PFSK-1 (cell line): ENCODE results near the gene MTPN.

Source experiments
- POLR2AphosphoS5 ChIP-seq: IDR thresholded peaks from 2 replicates; pipeline ENCODE4 v1.6.1; 2012; ENCODE audit warnings: low read depth, mild to moderate bottlenecking, control low read depth, low read length, moderate library complexity
- SIN3A ChIP-seq: IDR thresholded peaks from 2 replicates; pipeline ENCODE4 v1.6.1; 2012; ENCODE audit warnings: mild to moderate bottlenecking, low read length, moderate library complexity, borderline replicate concordance; ENCODE audit not compliant: insufficient read depth
- TF ChIP-seq, protein P1 (sequence below), 2 experiments: IDR thresholded peaks; 2 replicates each; pipeline versions ENCODE4 v1.6.1 to v1.8.0; 2011 to 2012; ENCODE audit warnings: low read depth in 2 of 2, low read length in 2 of 2, control low read depth in 1 of 2, inconsistent platforms in 1 of 2, mild to moderate bottlenecking in 1 of 2, moderate library complexity in 1 of 2; ENCODE audit not compliant: insufficient read depth in 1 of 2

DNA sequence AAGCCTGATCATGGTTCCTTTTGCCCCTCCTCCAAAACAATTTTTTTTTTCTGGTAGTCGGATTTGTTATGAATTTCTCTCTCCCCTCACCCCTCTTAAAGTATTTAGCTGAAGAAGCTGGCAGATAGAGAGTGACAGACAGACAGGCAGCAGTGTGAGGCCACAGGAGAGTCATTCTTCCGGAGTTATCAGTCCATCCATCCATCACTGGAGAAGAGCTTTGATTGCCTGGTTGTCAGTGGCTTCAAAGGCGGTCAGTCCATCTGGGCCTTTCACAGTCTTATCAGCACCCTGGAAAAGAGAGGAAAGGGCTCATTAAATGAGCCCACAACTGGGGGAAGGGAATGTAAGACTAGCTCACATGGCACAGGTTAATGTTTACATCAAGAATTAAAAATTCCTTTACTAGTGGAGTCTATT, 47.4 kb downstream of the MTPN start:
- no peak for TF ChIP-seq POLR2AphosphoS5
- TF ChIP-seq SIN3A: no peak
- TF ChIP-seq, protein P1, sequence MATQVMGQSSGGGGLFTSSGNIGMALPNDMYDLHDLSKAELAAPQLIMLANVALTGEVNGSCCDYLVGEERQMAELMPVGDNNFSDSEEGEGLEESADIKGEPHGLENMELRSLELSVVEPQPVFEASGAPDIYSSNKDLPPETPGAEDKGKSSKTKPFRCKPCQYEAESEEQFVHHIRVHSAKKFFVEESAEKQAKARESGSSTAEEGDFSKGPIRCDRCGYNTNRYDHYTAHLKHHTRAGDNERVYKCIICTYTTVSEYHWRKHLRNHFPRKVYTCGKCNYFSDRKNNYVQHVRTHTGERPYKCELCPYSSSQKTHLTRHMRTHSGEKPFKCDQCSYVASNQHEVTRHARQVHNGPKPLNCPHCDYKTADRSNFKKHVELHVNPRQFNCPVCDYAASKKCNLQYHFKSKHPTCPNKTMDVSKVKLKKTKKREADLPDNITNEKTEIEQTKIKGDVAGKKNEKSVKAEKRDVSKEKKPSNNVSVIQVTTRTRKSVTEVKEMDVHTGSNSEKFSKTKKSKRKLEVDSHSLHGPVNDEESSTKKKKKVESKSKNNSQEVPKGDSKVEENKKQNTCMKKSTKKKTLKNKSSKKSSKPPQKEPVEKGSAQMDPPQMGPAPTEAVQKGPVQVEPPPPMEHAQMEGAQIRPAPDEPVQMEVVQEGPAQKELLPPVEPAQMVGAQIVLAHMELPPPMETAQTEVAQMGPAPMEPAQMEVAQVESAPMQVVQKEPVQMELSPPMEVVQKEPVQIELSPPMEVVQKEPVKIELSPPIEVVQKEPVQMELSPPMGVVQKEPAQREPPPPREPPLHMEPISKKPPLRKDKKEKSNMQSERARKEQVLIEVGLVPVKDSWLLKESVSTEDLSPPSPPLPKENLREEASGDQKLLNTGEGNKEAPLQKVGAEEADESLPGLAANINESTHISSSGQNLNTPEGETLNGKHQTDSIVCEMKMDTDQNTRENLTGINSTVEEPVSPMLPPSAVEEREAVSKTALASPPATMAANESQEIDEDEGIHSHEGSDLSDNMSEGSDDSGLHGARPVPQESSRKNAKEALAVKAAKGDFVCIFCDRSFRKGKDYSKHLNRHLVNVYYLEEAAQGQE (IDR thresholded peaks at IDR 0.05; ENCODE audit: insufficient read depth in 1 of 2, low read depth in 2 of 2, low read length in 2 of 2): no peak
